H1 (cell line): ENCODE data around the gene GPR42. TPM values are rescaled to one million over a fixed set of nuclear protein-coding genes. Genes with fewer than 3 reads are reported as not detected.

ENCODE experiments used
- ASH2L ChIP-seq: fragments of 200-600, 300-600 bp; sonication (generic); IDR thresholded peaks from one replicate; pipeline ENCODE4 v1.7.1; 2017; ENCODE audit warnings: low read length
- HDAC2 ChIP-seq, 2 experiments: fragments of 300-600 bp in 1 of 2; sonication (generic) in 1 of 2; IDR thresholded peaks; 2 replicates each; pipeline ENCODE4 v1.6.1; 2011 to 2012; ENCODE audit warnings: low read depth in 2 of 2, low read length in 2 of 2, mild to moderate bottlenecking in 2 of 2, moderate library complexity in 2 of 2, borderline replicate concordance in 1 of 2, inconsistent platforms in 1 of 2
- JUND ChIP-seq: IDR thresholded peaks from 2 replicates; pipeline ENCODE4 v1.6.1; 2011; ENCODE audit warnings: mild to moderate bottlenecking, improper control_type of control experiment, low read length
- MAX ChIP-seq: IDR thresholded peaks from 2 replicates; pipeline ENCODE4 v1.6.1; 2012; ENCODE audit warnings: inconsistent platforms
- PHF8 ChIP-seq: fragments of 200-600 bp; sonication (generic); conservative IDR thresholded peaks from 2 replicates; pipeline ENCODE4 v1.7.1; 2012; ENCODE audit warnings: low read depth, mild to moderate bottlenecking, inconsistent platforms, low read length, moderate library complexity
- SIRT6 ChIP-seq: IDR thresholded peaks from one replicate; pipeline ENCODE4 v1.7.1; 2012; ENCODE audit warnings: low read length, inconsistent platforms
- SUZ12 ChIP-seq: fragments of 200-600 bp; sonication (generic); IDR thresholded peaks from 2 replicates; pipeline ENCODE4 v1.6.1; 2012; ENCODE audit warnings: mild to moderate bottlenecking, inconsistent platforms, low read length, moderate library complexity, mixed read lengths
- polyA plus RNA-seq, 7 experiments: library from polyadenylated mRNA; depleted of rRNA in 3 of 7; stranded (reverse) in 5 of 7; unstranded in 2 of 7; fragments of >200 nt in 5 of 7; fragments of 200-250 nt in 2 of 7; gene quantifications; 1 replicate in 5 of 7; 2 replicates in 1 of 7; 4 replicates in 1 of 7; pipeline versions ENCODE4 v1.2.1 to v1.2.3, GENCODE V29; 2011 to 2013; ENCODE audit warnings: missing spikeins in 2 of 7, mixed read lengths in 2 of 7
- total RNA-seq: library from RNA; stranded (reverse); fragmentation: NEBNext Ultra II Directional; extraction: Animal tissue kit (Norgen Biotek cat#: 25700); gene quantifications from 2 replicates; pipeline ENCODE4 v1.2.1, GENCODE V29; 2021

Gene GPR42
- total and polyA plus RNA-seq, 2 of the 8 experiments (the other 6 are each of a cell fraction or from before 2014, with no cell fraction given), result not detected

GRCh38 chr19:35399948-35400772, 29.3 kb downstream of the GPR42 start (continued):
- TF ChIP-seq PHF8 (no peak), SIRT6 (no peak), HDAC2 (IDR thresholded peaks at IDR 0.05; ENCODE audit: borderline replicate concordance in 1 of 2, low read depth in 2 of 2, low read length in 2 of 2) (no peak), JUND (no peak), ASH2L (no peak), SUZ12 (no peak), MAX (no peak)
- TF ChIP-seq, all 59 proteins: peak for 0
